MM.1S (cell line): ENCODE measurements around the gene RNF130.

Experiments
- CTCF ChIP-seq: fragments of 300-600 bp; sonication (generic); IDR thresholded peaks from 2 replicates; pipeline ENCODE4 v1.5.1; 2016; ENCODE audit warnings: antibody characterized with exemption, low read length, mixed read lengths
- EZH2 ChIP-seq: fragments of 300-600 bp; sonication (generic); optimal IDR thresholded peaks from 2 replicates; pipeline ENCODE3; 2017; ENCODE audit warnings: low read depth, mild to moderate bottlenecking, antibody characterized with exemption, low read length, mixed read lengths

GRCh38 chr5:180109920-180110319 lies 38.4 kb upstream of the RNF130 start:
- TF ChIP-seq CTCF (no peak), EZH2 (no peak)
